H1 (cell line): ENCODE data around the gene SUOX. TPM values are rescaled to one million over a fixed set of nuclear protein-coding genes. Genes with fewer than 3 reads are reported as not detected.

Source experiments
- CTCF ChIA-PET: fragments of 300-600 bp; sonication (Branson Sonifier 250); formaldehyde crosslinking; loops from one replicate; lab custom pipeline; 2021; ENCODE audit not compliant: partially characterized antibody; lab: Charles Lee
- POLR2A ChIA-PET: fragments of 300-600 bp; sonication (Branson Sonifier 250); formaldehyde crosslinking; loops from one replicate; lab custom pipeline; 2021; ENCODE audit warnings: inconsistent platforms; ENCODE audit not compliant: partially characterized antibody; lab: Charles Lee
- DNase-seq, 2 experiments: peaks; one replicate each; pipeline versions ENCODE4 v3.0.0 to v3.0.0-alpha.2; 2010 to 2022; ENCODE audit warnings: low spot score in 2 of 2, low read depth in 1 of 2, mixed read lengths in 1 of 2
- FAIRE-seq: peaks from 2 replicates; lab custom pipeline; 2011; peaks lifted over from hg19 to GRCh38; lab: Jason Lieb, UNC
- H2AFZ ChIP-seq: 2 replicates; pipeline ENCODE4 v1.8.1; 2012; ENCODE audit warnings: low read length, inconsistent platforms
- H2AK5ac ChIP-seq: 2 replicates; pipeline ENCODE4 v1.6.1; 2013; ENCODE audit warnings: low read depth, low read length
- H2BK120ac ChIP-seq: replicated peaks from 2 replicates; pipeline ENCODE3; 2013; ENCODE audit warnings: low read depth, low read length, inconsistent platforms
- H2BK12ac ChIP-seq: 2 replicates; pipeline ENCODE4 v1.6.1; 2013; ENCODE audit warnings: low read depth, low read length
- H2BK15ac ChIP-seq: 2 replicates; pipeline ENCODE4 v1.6.1; 2013; ENCODE audit warnings: low read length
- H2BK20ac ChIP-seq: 2 replicates; pipeline ENCODE4 v1.6.1; 2013; ENCODE audit warnings: low read length
- H2BK5ac ChIP-seq: 2 replicates; pipeline ENCODE4 v1.6.1; 2013; ENCODE audit warnings: low read depth, low read length
- H3K14ac ChIP-seq: 2 replicates; pipeline ENCODE4 v1.6.1; 2013; ENCODE audit warnings: inconsistent platforms; ENCODE audit not compliant: insufficient read length
- H3K18ac ChIP-seq: 2 replicates; pipeline ENCODE4 v1.6.1; 2013; ENCODE audit warnings: low read length; ENCODE audit errors: extremely low read depth
- H3K23ac ChIP-seq: 2 replicates; pipeline ENCODE4 v1.6.1; 2013; ENCODE audit warnings: inconsistent platforms; ENCODE audit not compliant: insufficient read length
- H3K23me2 ChIP-seq: 2 replicates; pipeline ENCODE4 v1.6.1; 2013; ENCODE audit warnings: low read depth, low read length
- H3K27ac ChIP-seq: 2 replicates; pipeline ENCODE4 v1.6.1; 2011; ENCODE audit warnings: low read depth, low read length, inconsistent platforms
- H3K27me3 ChIP-seq, 4 experiments: replicated peaks in 1 of 4; 1 replicate in 1 of 4; 2 replicates in 3 of 4; pipeline versions ENCODE4 v1.6.1 to v1.8.1; 2011 to 2013; ENCODE audit warnings: low read length in 3 of 4, mild to moderate bottlenecking in 3 of 4, inconsistent platforms in 2 of 4, mixed read lengths in 2 of 4, moderate library complexity in 1 of 4; ENCODE audit not compliant: control insufficient read depth in 3 of 4, insufficient read depth in 3 of 4; ENCODE audit errors: extremely low read depth in 1 of 4
- H3K36me3 ChIP-seq, 4 experiments: 2 replicates each; pipeline versions ENCODE4 v1.6.1 to v1.8.1; 2011 to 2013; ENCODE audit warnings: mild to moderate bottlenecking in 4 of 4, low read length in 3 of 4, moderate library complexity in 2 of 4, control low read depth in 1 of 4, inconsistent platforms in 1 of 4; ENCODE audit not compliant: insufficient read depth in 4 of 4, control insufficient read depth in 2 of 4
- H3K4ac ChIP-seq: replicated peaks from 2 replicates; pipeline ENCODE3; 2013; ENCODE audit warnings: low read length, low read depth, mixed read lengths, inconsistent platforms; ENCODE audit not compliant: insufficient read length
- H3K4me1 ChIP-seq, 4 experiments: replicated peaks in 1 of 4; 1 replicate in 1 of 4; 2 replicates in 3 of 4; pipeline versions ENCODE4 v1.6.1 to v1.8.1; 2011 to 2013; ENCODE audit warnings: low read length in 3 of 4, inconsistent platforms in 2 of 4, mixed read lengths in 1 of 4; ENCODE audit not compliant: insufficient read depth in 4 of 4, control insufficient read depth in 3 of 4
- H3K4me2 ChIP-seq, 2 experiments: 2 replicates each; pipeline versions ENCODE4 v1.6.1 to v1.8.1; 2011 to 2013; ENCODE audit warnings: low read depth in 2 of 2, low read length in 2 of 2, control low read depth in 1 of 2, inconsistent platforms in 1 of 2, mild to moderate bottlenecking in 1 of 2; ENCODE audit not compliant: insufficient read depth in 1 of 2
- H3K4me3 ChIP-seq, 4 experiments: fragments of 200-600, 300-600 bp in 1 of 4; sonication (generic), shearing (Covaris generic), sonication (Bioruptor Twin) in 1 of 4; 2 replicates each; pipeline versions ENCODE4 v1.5.1 to v1.8.1; 2011 to 2016; ENCODE audit warnings: low read length in 4 of 4, low read depth in 3 of 4, control low read depth in 2 of 4, inconsistent platforms in 2 of 4, mild to moderate bottlenecking in 2 of 4, mixed read lengths in 1 of 4, moderate library complexity in 1 of 4; ENCODE audit not compliant: insufficient read depth in 2 of 4; ENCODE audit errors: extremely low read depth in 1 of 4
- H3K56ac ChIP-seq: replicated peaks from 2 replicates; pipeline ENCODE3; 2013; ENCODE audit warnings: low read depth, mild to moderate bottlenecking, mixed read lengths, low read length, inconsistent platforms; ENCODE audit not compliant: insufficient read length
- H3K79me1 ChIP-seq: 2 replicates; pipeline ENCODE4 v1.6.1; 2013; ENCODE audit warnings: low read depth, low read length, control low read depth
- H3K79me2 ChIP-seq, 2 experiments: 2 replicates each; pipeline versions ENCODE4 v1.6.1 to v1.8.1; 2012 to 2013; ENCODE audit warnings: low read length in 2 of 2, mild to moderate bottlenecking in 2 of 2, inconsistent platforms in 1 of 2; ENCODE audit not compliant: insufficient read depth in 2 of 2, control insufficient read depth in 1 of 2
- H3K9ac ChIP-seq, 4 experiments: replicated peaks in 1 of 4; 1 replicate in 1 of 4; 2 replicates in 3 of 4; pipeline versions ENCODE4 v1.6.1 to v1.8.1; 2011 to 2013; ENCODE audit warnings: low read depth in 3 of 4, low read length in 3 of 4, control low read depth in 2 of 4, mild to moderate bottlenecking in 2 of 4, moderate library complexity in 2 of 4, inconsistent platforms in 1 of 4; ENCODE audit errors: extremely low read depth in 1 of 4
- H3K9me3 ChIP-seq, 2 experiments: 2 replicates each; pipeline versions ENCODE4 v1.6.1 to v1.8.1; 2012 to 2013; ENCODE audit warnings: mild to moderate bottlenecking in 2 of 2, moderate library complexity in 2 of 2, control low read depth in 1 of 2, inconsistent platforms in 1 of 2, low read depth in 1 of 2, low read length in 1 of 2, mixed read lengths in 1 of 2; ENCODE audit not compliant: insufficient read depth in 2 of 2
- H4K20me1 ChIP-seq, 2 experiments: replicated peaks in 1 of 2; 2 replicates each; pipeline versions ENCODE3 to v1.8.1; 2011 to 2013; ENCODE audit warnings: inconsistent platforms in 2 of 2, low read length in 2 of 2, mild to moderate bottlenecking in 1 of 2; ENCODE audit not compliant: insufficient read depth in 2 of 2, control insufficient read depth in 1 of 2
- H4K5ac ChIP-seq: 2 replicates; pipeline ENCODE4 v1.6.1; 2013; ENCODE audit warnings: low read length, low read depth, mixed read lengths, inconsistent platforms; ENCODE audit not compliant: insufficient read length
- H4K8ac ChIP-seq: 2 replicates; pipeline ENCODE4 v1.8.0; 2013; ENCODE audit warnings: mild to moderate bottlenecking, moderate library complexity, low read length, inconsistent platforms; ENCODE audit not compliant: insufficient read depth; ENCODE audit errors: extremely low read depth
- H4K91ac ChIP-seq: replicated peaks from 2 replicates; pipeline ENCODE3; 2013; ENCODE audit warnings: low read length, mixed read lengths, inconsistent platforms; ENCODE audit not compliant: insufficient read length
- CBX8 ChIP-seq: fragments of 300-800, 300-1000 bp; sonication (generic); IDR thresholded peaks from 2 replicates; pipeline ENCODE4 v1.7.1; 2016; ENCODE audit warnings: low read depth, low read length, borderline replicate concordance
- CEBPB ChIP-seq: IDR thresholded peaks from 2 replicates; pipeline ENCODE4 v1.6.1; 2012; ENCODE audit warnings: low read depth, low read length
- CTBP2 ChIP-seq: IDR thresholded peaks from 2 replicates; pipeline ENCODE4 v1.7.0; 2011; ENCODE audit warnings: borderline replicate concordance, mild to moderate bottlenecking, moderate library complexity, mixed read lengths, low read length; ENCODE audit not compliant: insufficient read depth, insufficient read length
- CTCF ChIP-seq, 3 experiments: IDR thresholded peaks; 1 replicate in 2 of 3; 2 replicates in 1 of 3; pipeline versions ENCODE4 v1.5.1 to v1.6.1; 2011; ENCODE audit warnings: low read length in 3 of 3, mild to moderate bottlenecking in 3 of 3, inconsistent platforms in 2 of 3, low read depth in 1 of 3, moderate library complexity in 1 of 3; ENCODE audit not compliant: insufficient read depth in 1 of 3; ENCODE audit errors: control extremely low read depth in 1 of 3
- GABPA ChIP-seq: IDR thresholded peaks from 2 replicates; pipeline ENCODE4 v1.6.1; 2011; ENCODE audit warnings: mild to moderate bottlenecking, low read length, moderate library complexity, borderline replicate concordance; ENCODE audit not compliant: insufficient read depth
- HDAC2 ChIP-seq, 2 experiments: fragments of 300-600 bp in 1 of 2; sonication (generic) in 1 of 2; IDR thresholded peaks; 2 replicates each; pipeline ENCODE4 v1.6.1; 2011 to 2012; ENCODE audit warnings: low read depth in 2 of 2, low read length in 2 of 2, mild to moderate bottlenecking in 2 of 2, moderate library complexity in 2 of 2, borderline replicate concordance in 1 of 2, inconsistent platforms in 1 of 2
- KDM1A ChIP-seq: fragments of 200-600, 300-600 bp; sonication (generic); IDR thresholded peaks from 2 replicates; pipeline ENCODE4 v1.7.1; 2016; ENCODE audit warnings: mild to moderate bottlenecking, low read length, borderline replicate concordance
- RAD21 ChIP-seq, 2 experiments: IDR thresholded peaks in 1 of 2; conservative IDR thresholded peaks in 1 of 2; 2 replicates each; pipeline ENCODE4 v1.6.1; 2011; ENCODE audit warnings: low read depth in 2 of 2, low read length in 2 of 2, improper control_type of control experiment in 1 of 2, inconsistent platforms in 1 of 2, mild to moderate bottlenecking in 1 of 2, moderate library complexity in 1 of 2
- WGBS, 2 experiments: shearing (Covaris generic) in 1 of 2; methylation state at CpG; one replicate each; pipeline versions ENCODE4 v1.1.6 to v1.1.7; 2013 to 2015; ENCODE audit warnings: low lambda C conversion rate in 2 of 2, mixed read lengths in 2 of 2, inconsistent platforms in 1 of 2, low coverage in 1 of 2, missing lambda C conversion rate in 1 of 2; ENCODE audit not compliant: insufficient replicate concordance in 2 of 2, insufficient coverage in 1 of 2, insufficient read length in 1 of 2; ENCODE audit errors: extremely low coverage in 1 of 2, missing lambda C conversion rate in 1 of 2; 5-methylcytosine and 5-hydroxymethylcytosine counted together
- polyA plus RNA-seq, 7 experiments: library from polyadenylated mRNA; depleted of rRNA in 3 of 7; stranded (reverse) in 5 of 7; unstranded in 2 of 7; fragments of >200 nt in 5 of 7; fragments of 200-250 nt in 2 of 7; gene quantifications; 1 replicate in 5 of 7; 2 replicates in 1 of 7; 4 replicates in 1 of 7; pipeline versions ENCODE4 v1.2.1 to v1.2.3, GENCODE V29; 2011 to 2013; ENCODE audit warnings: missing spikeins in 2 of 7, mixed read lengths in 2 of 7
- total RNA-seq: library from RNA; stranded (reverse); fragmentation: NEBNext Ultra II Directional; extraction: Animal tissue kit (Norgen Biotek cat#: 25700); gene quantifications from 2 replicates; pipeline ENCODE4 v1.2.1, GENCODE V29; 2021

Gene SUOX
- total and polyA plus RNA-seq, 2 of the 8 experiments (the other 6 are each of a cell fraction or from before 2014, with no cell fraction given): 22.5 to 31.3 TPM

- no peak overlapping the region for H3K4me2 ChIP-seq
- no peak overlapping the region for H3K27ac ChIP-seq
- 93% methylated on average over 6 of the region's 6 CpGs; no CpG with 5 or more reads in 1 of the 2 experiments for WGBS, 2 experiments
- TF ChIP-seq HDAC2 (IDR thresholded peaks at IDR 0.05; ENCODE audit: borderline replicate concordance in 1 of 2, low read depth in 2 of 2, low read length in 2 of 2) (no peak), CTBP2 (no peak), RAD21 (IDR thresholded peaks at IDR 0.05 in 1 of 2, conservative IDR thresholded peaks at IDR 0.05 in 1 of 2; ENCODE audit: low read depth in 2 of 2, low read length in 2 of 2) (no peak), GABPA (no peak), CEBPB (no peak), CBX8 (no peak), KDM1A (no peak), CTCF (IDR thresholded peaks at IDR 0.05; ENCODE audit: control extremely low read depth in 1 of 3, insufficient read depth in 1 of 3, low read depth in 1 of 3, low read length in 3 of 3) (no peak)
- H4K91ac ChIP-seq: no peak overlapping the region
- ChIA-PET CTCF (interaction anchor here (0.6 kb wide), 1 partner anchor 256 kb away, joined by 4 read pairs; no protein-coding TSS in a partner anchor), POLR2A (interaction anchor here (1.3 to 5.5 kb wide), 2 partner anchors 8 to 13 kb away, joined by 3 to 40 read pairs; no protein-coding TSS in a partner anchor)
- H3K9ac ChIP-seq: no peak overlapping the region
- no peak overlapping the region for H2BK20ac ChIP-seq
- H3K4me3 ChIP-seq: no peak overlapping the region
- H3K23ac ChIP-seq: no peak overlapping the region
- H2BK12ac ChIP-seq: no peak overlapping the region
- H2BK15ac ChIP-seq: no peak overlapping the region
- H3K4me1 ChIP-seq: no peaks in the 10 kb centered on the region
- no peaks in the 10 kb centered on the region for H4K20me1 ChIP-seq
- H4K8ac ChIP-seq: no peak overlapping the region
- H3K14ac ChIP-seq: no peak overlapping the region
- FAIRE-seq: no peak
- H3K79me2 ChIP-seq: no peaks in the 10 kb centered on the region
- no peak overlapping the region for H2BK5ac ChIP-seq
- no peaks in the 10 kb centered on the region for H3K79me1 ChIP-seq
- no peak overlapping the region for H3K56ac ChIP-seq
- DNase-seq: no peak
- H2AK5ac ChIP-seq: no peak overlapping the region
- no peaks in the 10 kb centered on the region for H3K27me3 ChIP-seq
- H3K18ac ChIP-seq: no peak overlapping the region
- H2AFZ ChIP-seq: no peak overlapping the region
- H2BK120ac ChIP-seq: no peak overlapping the region
- no peaks in the 10 kb centered on the region for H3K36me3 ChIP-seq
- no peaks in the 10 kb centered on the region for H3K9me3 ChIP-seq
- H3K23me2 ChIP-seq: no peaks in the 10 kb centered on the region
- H3K4ac ChIP-seq: no peak overlapping the region
- no peak overlapping the region for H4K5ac ChIP-seq
Observed at GRCh38 chr12:56053407-56053893, 56.4 kb downstream of the SUOX start.
